Left ventricle myocardium superior (tissue), 1 donor: Measurements from ENCODE around the gene UBAP1. TPM values are rescaled to one million over a fixed set of nuclear protein-coding genes. Genes with fewer than 3 reads are reported as not detected.
"Not testable (repeated sequence)": the region's sequence is repeated elsewhere in the genome, so short reads cannot be mapped to it uniquely, and the experiment has no call there.

Experiments
- ATAC-seq: fragments of 200-7000 bp; cut with Tn5 transposase; one replicate; pipeline ENCODE4 v1.9.1; 2020; ENCODE audit warnings: mild to moderate bottlenecking, moderate library complexity
- DNase-seq: peaks from one replicate; pipeline ENCODE4 v3.0.0-alpha.2; 2020
- intact Hi-C: fragments of 100-400 bp; cut with micrococcal nuclease; formaldehyde crosslinking; loops from one replicate; pipeline ENCODE4 v1.11.0; 2022
- total RNA-seq: library from RNA; stranded (reverse); fragmentation: NEBNext Ultra II Directional; extraction: Animal tissue kit (Norgen Biotek cat#: 25700); gene quantifications from one replicate; pipeline ENCODE4 v1.2.1, GENCODE V29; 2021
- donor health status: DM: no; HTN: yes; CAD: no; lungs with severe emphysema.

Gene UBAP1
- total RNA-seq, 1 donor from 2014 or later = 46.9 TPM

DNA sequence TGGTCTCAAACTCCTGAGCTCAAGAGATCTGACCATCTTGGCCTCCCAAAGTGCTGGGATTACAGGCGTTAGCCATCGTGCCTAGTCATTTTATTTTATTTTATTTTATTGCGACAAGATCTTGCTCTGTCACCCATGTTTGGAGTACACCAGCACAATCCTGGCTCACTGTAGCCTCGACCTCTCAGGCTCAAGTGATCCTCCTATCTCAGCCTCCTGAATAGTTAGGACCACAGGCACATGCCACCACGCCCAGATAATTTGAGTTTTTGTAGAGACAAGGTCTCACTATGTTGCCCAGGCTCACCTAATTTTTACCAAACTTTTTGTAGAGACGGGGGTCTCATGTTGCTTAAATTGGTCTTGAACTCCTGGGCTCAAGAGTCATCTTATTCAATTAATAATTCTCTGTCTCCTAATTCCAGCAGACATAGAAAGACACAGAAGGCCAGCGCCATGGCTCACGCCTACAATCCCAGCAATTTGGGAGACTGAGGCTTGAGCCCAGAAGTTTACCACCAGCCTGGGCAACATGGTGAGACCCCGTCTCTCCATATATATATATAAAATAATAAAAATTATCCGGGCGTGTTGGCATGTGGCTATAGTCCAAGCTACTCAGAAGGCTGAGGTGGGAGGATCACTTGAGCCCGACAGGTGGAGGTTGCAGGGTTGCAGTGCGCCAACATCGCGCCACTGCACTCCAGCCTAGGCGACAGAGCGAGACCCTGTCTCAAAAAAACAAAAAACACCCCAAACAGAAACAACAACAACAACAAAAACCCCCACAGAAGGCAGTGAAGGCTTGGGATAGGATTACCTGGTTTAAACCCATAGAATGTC is 1.0 kb upstream of the UBAP1 start:
- intact Hi-C loops = no loop called here
- DNase-seq (no peak), ATAC-seq (no peak)

DNA sequence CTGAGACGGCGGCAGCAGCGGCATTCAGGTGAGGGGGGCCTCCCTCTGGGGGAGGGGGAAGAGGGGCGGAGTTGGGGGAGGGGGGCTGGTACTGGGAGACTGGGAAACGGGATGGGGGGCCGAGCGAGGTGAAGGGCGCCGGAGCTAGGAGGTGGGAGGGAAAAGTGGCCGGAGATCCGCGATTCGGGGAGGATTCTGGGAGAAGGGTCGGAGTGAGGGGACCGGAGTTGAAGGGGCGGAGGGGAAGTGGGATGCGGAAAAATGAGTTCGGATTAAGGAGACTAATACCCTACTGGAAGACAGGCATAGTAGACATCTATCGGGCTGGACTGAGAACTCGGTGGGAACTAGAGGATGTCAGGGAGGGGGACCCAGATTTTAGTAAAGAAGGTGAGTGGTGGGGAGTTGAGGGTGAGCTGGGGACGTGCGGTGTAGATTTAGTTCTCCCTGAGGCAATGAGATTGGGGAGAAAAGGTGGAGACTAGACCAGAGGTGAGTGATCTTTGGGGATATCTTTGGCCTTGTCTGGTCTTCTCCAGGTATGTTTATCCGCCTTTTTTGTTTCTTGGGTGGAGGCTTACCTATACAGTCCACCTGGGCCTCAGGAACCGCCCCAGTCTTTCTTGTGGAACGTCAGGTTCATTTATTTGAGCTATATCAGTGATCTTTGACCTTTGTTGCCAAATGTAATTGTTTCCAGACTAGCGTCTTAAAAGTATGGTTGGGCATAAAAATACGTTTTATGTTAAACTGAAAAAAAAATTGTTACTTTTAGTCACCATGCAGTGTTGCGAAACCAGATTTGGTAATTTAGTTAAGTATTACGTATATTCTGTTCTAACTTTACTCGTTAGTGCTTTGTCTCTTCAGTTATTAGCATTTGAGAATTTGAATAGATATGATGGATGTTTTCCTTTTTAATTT is 632 bp downstream of the UBAP1 start:
- intact Hi-C loops = no loop called here
- DNase-seq = no peak
- ATAC-seq = peak; percentile 74

DNA sequence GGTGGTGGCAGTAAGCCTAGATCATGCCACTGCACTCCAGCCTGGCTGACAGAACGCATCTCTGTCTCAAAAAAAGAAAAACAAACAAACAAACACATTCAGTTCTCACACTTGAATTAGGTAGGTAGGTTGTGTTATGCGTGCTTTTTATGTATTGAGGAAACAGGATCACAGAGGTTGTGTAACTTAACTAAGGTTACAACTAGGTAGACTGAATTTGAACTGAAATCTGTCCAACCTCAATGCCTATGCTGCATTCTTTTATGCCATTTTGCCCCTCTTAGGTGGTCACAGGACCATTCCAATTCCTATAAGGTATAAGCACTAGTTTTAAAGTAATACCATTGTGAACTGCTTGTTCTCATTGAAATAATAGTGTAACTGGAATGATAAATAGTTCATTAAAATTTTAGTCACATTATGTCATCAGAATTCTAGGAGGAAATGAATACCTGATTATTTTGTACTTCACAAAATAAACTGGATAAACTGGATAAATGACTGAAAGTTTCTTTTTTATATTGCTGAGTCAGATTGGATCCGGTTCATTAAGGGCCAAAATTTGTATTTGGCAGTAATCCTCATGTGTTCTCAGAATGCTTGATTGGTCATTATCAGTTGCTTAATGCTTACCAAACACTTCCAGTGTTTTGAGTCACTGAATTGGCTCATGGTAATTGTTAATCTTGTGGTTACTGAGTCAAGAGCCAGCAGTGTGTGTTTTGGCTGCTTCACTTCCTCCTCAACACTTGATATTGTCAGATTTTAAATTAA is 7.1 kb downstream of the UBAP1 start:
- intact Hi-C loops = no loop called here
- peak; percentile 94 for ATAC-seq
- no peak for DNase-seq

- DNase-seq (no peak), ATAC-seq (no peak)
- intact Hi-C loops = no loop called here
Measured at GRCh38 chr9:34187891-34188240, 9.0 kb downstream of the UBAP1 start.

DNA sequence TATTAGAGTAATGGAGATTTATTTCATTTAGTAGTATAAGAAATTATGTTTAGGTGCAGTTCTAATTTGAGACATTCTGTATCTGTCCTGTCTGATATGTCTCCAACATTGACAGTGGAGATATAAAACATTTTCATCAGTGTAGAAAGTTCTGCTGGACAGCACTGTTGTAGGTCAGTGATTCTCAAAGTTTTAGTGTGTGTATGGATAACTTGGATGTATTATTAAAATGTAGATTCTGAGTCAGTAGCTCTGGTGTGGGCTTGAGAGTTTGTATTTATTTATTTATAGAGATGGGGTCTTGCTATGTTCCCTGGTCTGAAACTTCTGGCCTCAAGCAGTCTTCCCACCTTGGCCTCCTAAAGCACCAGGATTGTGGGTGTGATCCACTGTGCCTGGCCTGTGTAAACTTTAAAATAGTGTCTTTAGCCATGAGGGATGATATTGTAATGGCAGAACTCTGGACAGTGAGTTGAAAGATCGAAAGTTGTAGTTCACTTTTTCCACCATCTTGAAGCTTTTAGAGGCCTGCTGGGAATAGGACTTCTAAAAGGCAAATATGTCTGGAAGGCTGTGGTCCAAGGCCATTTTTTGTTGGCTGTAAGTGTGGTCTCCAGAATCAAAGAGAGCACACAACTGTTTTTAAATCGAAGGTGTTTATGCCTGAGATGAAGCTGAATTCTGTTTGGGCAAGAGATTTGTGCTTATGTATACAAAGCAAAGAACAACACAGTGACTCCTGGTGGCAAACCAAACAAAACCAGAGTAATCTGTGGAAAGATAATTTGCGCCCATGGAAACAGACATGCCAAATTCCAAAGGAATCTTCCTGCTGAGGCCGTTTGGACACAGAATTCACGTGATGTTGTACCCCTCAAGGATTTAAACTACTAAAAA is 12.4 kb downstream of the UBAP1 start:
- ATAC-seq = no peak
- DNase-seq = no peak
- intact Hi-C loops = no loop called here

DNA sequence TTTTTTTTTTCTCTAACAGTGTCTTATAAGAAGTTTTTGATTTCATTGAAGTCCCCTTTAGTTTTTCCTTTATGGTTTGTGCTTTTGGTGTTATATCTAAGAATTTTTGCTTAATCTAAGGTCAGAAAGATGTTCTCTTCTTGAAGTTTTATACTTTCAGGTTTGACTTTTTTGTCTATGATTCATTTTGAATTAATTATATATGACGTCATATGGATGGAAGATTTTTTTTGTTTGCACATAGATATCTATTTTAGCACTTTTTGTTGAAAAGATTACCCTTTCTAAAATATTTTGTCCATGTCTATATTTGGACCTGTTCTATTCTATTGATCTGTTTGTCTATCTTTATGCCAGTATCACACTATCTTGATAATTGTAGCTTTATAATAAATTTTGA is 16.3 kb downstream of the UBAP1 start:
- ATAC-seq (no peak), DNase-seq (no peak)
- intact Hi-C loops = no loop called here

- ATAC-seq, DNase-seq, intact Hi-C loops: not testable (repeated sequence)
Measured at GRCh38 chr9:34197286-34197685, 18.4 kb downstream of the UBAP1 start.

DNA sequence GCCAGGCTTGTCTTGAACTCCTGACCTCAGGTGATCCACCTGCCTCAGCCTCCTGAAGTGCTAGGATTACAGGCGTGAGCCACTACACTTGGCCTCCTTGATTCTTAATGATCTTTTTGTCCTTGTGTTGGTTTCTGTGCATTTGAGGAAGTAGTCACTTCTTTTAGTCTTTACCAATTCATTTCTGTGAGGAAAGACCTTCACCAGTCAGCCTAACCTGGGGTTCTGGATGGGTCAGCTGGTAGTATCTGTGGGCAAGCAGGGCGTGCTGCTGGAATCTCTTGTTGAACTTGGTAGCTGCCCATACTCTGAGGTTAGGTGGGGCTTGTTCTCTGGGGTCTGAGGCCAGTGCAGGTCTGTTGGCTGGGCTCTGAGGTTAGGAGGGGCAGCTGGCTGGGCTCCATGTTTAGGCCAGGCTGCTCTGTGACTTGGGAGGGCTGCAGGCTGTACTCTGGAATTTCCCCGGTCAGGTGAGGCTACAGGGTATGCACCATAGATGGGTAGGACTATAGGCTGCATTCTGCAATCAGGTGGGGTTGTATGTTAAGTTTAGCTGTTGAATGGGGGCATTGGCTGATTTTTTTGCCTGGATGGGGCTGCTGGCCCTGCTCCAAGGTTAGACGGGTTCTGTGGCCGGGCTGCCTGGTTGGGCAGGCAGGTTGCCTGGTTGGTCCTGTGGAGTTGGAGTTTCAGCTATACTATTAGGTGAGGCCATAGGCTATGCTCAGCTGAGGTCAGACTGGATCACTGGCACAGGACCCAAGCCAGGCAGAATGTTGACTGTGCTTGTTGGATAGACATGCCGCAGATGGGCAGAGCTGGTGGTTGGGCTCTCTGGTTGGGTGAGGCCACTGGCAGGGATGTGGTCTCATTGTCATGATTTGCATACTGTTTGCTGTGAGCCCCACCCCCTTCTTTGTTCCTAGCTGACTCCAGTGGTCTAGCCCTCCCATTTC is 19.2 kb downstream of the UBAP1 start:
- intact Hi-C loops = no loop called here
- DNase-seq = no peak
- peak; percentile 54 for ATAC-seq

GRCh38 chr9:34200092-34200491 is 21.2 kb downstream of the UBAP1 start:
- DNase-seq (no peak), ATAC-seq (no peak)
- intact Hi-C loops = no loop called here

- ATAC-seq (peak; percentile 40), DNase-seq (no peak)
- intact Hi-C loops = no loop called here
Measured at GRCh38 chr9:34203275-34203991, 24.6 kb downstream of the UBAP1 start.

DNA sequence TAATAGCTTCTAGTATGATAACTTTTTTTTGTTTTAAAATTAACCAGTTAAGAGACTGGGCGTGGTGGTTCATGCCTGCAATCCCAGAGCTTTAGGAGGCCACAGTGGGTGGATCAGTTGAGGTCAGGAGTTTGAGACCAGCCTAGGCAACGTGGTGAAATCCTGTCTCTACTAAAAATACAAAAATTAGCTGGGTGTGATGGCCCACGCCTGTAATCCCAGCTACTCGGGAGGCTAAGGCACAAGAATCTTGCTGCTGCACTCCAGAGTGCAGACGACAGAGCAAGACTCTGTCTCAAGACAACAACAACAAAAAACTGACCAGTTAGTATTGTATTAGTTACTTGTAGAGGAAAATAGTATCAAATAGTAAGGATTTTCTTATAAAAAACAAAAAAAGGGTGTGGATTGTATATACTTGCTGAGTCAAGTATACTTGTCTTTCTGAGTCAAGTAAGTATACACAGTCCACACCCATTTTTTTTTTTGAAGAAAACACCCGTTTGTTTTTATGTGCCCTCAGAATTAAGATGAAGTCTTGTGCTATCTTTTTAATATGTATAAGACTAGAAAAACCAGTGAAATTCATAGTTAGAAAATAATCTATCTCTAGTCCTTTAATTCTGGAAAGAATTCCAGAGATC is 25.3 kb downstream of the UBAP1 start:
- intact Hi-C loops = no loop called here
- DNase-seq = no peak
- ATAC-seq = peak; percentile 17

DNA sequence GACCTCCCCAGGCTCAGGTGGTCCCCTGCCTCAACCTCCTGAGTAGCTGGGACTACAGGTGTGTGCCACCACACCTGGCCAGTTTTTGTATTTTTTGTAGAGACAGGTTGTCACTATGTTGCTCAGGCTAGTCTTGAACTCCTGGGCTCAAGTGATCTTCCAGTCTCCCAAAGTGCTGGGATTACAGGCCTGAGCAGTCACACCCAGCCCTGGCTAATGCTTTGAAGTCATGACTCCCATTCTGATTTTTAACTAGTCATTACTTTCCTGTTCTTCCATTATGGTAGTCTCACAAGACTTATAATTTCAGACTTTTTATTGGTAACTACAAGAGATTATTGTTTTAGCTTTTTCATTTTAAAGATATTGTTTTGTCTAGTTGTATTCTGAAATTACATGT is 26.3 kb downstream of the UBAP1 start:
- ATAC-seq (no peak), DNase-seq (no peak)
- intact Hi-C loops = no loop called here

GRCh38 chr9:34206561-34206960 is 27.7 kb downstream of the UBAP1 start:
- DNase-seq (no peak), ATAC-seq (no peak)
- intact Hi-C loops = no loop called here

DNA sequence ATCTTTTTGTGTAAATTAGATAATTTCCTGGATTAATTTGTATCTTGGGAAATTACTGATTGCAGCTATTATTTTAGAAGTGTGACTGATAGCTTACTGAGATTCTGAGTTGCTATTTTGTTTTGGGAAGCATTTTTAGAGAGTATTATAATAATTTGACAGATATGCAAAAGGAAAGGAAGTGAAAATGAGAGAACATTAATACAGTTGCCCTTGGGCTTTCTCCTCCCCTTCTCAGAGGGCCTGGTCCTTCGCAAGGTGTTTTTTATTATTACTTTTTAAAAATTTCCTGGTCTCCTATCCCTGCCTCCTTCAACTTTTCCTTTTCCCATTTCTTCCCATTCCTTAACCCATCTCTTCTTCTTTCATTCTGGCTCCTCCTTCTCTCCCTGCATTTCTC is 32.6 kb downstream of the UBAP1 start:
- intact Hi-C loops = no loop called here
- DNase-seq = no peak
- no peak for ATAC-seq

GRCh38 chr9:34214354-34215000 is 35.6 kb downstream of the UBAP1 start:
- intact Hi-C loops, ATAC-seq, DNase-seq: not testable (repeated sequence)

DNA sequence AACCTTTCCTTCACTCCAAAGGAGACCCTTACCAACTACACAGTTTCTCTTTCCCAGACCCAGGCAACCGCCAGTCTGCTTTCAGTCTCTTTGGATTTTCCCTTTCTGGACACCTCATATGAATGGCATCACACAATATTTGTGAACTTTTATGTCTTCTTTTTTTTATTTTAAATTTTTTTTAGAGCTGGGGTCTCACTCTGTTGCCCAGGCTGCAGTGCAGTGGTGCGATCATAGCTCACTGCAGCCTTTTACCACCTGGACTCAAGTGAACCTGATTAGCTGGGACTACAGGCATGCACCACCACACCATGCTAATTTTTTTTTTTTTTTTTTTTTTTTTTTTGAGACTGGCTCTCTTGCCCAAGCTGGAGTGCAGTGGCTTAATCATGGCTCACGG is 37.5 kb downstream of the UBAP1 start:
- no peak for DNase-seq

More for the DNA sequence above, 37.5 kb downstream of the UBAP1 start:
- intact Hi-C loops = no loop called here
- ATAC-seq = no peak
